ENCODE results near the gene PFKFB3.

The PFKFB3 gene

DNA sequence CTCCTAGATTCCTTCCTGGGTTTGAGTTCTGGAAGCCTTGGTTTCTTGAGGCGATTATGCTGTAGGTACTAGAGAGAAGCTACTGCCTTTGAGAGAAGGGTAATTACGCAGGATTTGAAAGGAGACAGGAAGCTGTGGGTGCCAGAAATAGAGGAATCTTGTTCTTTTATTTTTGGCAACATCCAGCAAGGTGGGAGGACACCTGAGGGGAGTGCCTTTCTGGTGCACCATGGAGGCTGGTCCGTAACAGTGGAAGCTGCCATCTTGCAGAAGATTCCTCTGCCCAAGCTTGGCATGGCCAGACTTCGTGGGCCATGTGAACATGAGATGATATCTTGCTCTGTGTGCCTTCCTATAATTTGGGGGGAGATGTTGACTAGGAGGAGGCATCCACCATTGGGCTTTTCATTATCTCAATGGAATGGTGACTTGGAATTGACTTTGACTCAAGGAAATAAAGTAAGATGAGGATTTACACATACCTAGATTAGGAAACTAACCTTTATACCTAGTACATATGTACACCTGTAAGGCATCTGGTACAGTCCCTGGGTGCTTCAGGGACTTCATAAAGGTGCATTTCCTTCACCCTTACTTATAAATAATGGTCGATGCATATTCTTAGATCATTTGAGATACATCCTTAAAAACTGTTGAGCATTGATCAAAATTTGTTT is 98.2 kb downstream of the PFKFB3 start:
- no peak for DNase-seq (ENCODE audit: low spot score)

DNA sequence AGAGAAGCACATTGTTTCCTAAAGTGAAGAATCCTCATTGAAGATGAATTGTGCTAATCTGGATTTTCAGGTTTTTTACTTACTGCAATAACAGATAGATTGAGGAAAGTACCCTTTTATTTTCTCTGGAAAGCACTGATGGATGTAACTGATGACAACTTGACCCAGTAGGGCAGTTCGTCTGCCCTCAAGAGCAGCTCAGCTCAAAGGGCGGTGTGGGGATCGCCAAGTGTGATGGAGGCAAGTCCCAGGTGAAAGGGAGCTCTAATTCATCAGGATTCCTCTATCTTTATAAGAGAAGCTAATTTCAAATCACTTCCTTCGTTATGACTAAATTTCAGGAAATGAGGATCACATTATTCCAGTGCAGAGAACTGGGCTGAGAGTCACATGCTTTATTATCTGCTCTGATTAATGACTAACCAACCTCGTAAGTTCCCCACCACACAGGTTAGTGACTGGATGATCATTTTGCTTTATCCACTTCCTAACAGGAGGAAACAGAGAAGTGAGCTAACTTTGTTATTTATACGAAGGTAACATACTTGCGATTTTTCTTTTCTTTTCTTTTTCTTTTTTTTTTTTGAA is 98.8 kb downstream of the PFKFB3 start:
- no peak for DNase-seq (ENCODE audit: low spot score)
